Right ventricle myocardium superior (tissue), 1 donor: ENCODE data around the gene KRTAP10-7. TPM values are rescaled to one million over a fixed set of nuclear protein-coding genes. Genes with fewer than 3 reads are reported as not detected.
"Not testable (repeated sequence)": the region's sequence is repeated elsewhere in the genome, so short reads cannot be mapped to it uniquely, and the experiment has no call there.

Source experiments
- ATAC-seq: fragments of 200-7000 bp; cut with Tn5 transposase; one replicate; pipeline ENCODE4 v1.9.1; 2020; ENCODE audit warnings: mild to moderate bottlenecking; ENCODE audit not compliant: poor library complexity
- DNase-seq: peaks from one replicate; pipeline ENCODE4 v3.0.0-alpha.2; 2020
- intact Hi-C: fragments of 100-400 bp; cut with DNase I; formaldehyde crosslinking; loops from one replicate; pipeline ENCODE4 v1.11.2; 2022
- total RNA-seq: library from RNA; stranded (reverse); fragmentation: NEBNext Ultra II Directional; extraction: Animal tissue kit (Norgen Biotek cat#: 25700); gene quantifications from one replicate; pipeline ENCODE4 v1.2.1, GENCODE V29; 2021
- donor health status: DM: no; HTN: yes; CAD: no; lungs with severe emphysema.

KRTAP10-7 gene
- total RNA-seq, 1 donor from 2014 or later = not detected

DNA sequence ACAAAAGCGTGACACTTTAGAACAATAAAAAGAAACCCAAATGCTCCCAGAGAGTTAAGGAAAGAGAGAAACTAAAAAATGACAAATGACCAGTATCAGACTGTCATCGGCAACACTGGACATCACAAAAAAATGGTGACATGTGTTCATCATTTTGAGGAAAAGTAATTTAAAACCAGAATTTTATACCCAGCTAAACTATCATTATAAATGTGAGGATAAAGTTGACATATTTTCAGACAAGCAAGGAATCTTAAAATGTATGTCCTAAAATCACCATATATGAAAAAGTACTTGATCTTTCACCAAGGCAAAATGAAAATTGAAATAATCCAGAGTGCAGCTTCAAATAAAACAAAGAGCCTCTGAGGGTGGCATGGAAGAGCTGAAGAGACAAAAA lies 44.5 kb downstream of the KRTAP10-7 start:
- intact Hi-C loops = no loop called here
- no peak for DNase-seq
- no peak for ATAC-seq

DNA sequence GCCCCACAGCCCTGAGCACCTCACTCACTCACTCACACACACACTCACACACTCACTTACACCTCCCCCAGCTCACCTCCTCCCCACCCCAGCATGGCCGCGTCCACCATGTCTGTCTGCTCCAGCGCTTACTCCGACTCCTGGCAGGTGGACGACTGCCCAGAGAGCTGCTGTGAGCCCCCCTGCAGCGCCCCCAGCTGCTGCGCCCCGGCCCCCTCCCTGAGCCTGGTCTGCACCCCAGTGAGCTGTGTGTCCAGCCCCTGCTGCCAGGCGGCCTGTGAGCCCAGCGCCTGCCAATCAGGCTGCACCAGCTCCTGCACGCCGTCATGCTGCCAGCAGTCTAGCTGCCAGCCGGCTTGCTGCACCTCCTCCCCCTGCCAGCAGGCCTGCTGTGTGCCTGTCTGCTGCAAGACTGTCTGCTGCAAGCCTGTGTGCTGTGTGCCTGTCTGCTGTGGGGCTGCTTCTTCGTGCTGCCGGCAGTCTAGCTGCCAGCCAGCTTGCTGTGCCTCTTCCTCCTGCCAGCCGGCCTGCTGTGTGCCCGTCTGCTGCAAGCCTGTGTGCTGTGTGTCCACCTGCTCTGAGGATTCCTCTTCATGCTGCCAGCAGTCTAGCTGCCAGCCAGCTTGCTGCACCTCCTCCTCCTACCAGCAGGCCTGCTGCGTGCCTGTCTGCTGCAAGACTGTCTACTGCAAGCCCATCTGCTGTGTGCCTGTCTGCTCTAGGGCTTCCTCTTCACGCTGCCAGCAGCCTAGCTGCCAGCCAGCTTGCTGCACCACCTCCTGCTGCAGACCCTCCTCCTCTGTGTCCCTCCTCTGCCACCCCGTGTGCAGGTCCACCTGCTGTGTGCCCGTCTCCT lies 46.2 kb downstream of the KRTAP10-7 start, which contains the start of gene KRTAP10-11:
Gene KRTAP10-11 (plus strand): TSS at position 49 of the 856 bp plus-strand sequence. CDS start 45 bp downstream, at position 94.
- DNase-seq, ATAC-seq, intact Hi-C loops: not testable (repeated sequence)

DNA sequence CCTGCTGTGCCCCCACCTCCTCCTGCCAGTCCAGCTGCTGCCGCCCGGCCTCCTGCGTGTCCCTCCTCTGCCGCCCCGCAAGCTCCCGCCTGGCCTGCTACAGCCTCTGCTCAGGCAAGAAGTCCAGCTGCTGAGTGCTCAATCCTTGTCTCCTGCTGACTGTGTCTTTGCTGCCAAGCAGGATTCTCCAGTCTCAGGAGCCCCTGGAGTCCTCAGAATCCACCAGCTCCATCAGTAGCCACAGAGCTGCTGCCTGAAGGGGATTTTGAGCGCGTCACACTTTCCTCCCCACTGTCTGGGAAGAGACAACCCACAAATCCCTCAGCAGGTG lies 46.8 kb downstream of the KRTAP10-7 start:
- ATAC-seq (no peak), DNase-seq (no peak)
- intact Hi-C loops = no loop called here

DNA sequence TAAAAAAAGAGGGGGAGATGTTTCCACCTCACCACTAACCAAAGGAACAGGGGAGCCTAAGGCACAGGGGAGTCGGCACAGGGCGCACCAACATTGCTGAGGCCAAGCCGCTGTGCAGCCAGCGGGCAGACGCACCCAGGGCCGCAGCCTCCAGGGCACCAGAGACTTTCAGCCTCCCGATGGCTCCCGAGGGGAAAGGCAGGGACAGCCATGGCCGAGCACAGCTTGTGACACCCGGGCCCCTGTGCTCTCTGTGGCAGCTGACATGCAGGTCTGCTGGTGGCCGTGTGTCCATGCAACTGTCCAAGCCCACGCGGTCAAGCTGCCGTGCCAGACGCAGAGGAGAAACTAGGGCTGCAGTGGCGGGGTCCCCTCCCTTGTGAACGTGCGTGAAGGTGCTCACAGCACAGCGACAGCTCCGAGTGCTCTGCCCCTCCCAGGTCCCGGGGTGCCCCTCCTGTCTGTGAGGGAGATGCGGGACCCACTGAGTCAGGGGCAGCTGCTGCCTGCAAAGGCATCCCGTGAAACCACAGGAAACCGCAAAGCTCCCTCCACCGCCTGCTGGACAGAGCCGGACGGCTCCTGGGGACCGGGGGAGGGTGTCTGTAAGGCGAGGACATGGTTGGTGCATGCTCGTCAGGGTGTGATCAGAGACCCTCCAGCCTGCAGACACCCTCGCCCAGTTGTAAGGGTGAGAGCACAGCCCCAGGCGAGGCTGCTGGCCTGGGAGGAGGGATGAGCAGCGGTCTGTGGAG lies 48.3 kb downstream of the KRTAP10-7 start:
- DNase-seq = no peak
- no peak for ATAC-seq
- intact Hi-C loops = no loop called here

DNA sequence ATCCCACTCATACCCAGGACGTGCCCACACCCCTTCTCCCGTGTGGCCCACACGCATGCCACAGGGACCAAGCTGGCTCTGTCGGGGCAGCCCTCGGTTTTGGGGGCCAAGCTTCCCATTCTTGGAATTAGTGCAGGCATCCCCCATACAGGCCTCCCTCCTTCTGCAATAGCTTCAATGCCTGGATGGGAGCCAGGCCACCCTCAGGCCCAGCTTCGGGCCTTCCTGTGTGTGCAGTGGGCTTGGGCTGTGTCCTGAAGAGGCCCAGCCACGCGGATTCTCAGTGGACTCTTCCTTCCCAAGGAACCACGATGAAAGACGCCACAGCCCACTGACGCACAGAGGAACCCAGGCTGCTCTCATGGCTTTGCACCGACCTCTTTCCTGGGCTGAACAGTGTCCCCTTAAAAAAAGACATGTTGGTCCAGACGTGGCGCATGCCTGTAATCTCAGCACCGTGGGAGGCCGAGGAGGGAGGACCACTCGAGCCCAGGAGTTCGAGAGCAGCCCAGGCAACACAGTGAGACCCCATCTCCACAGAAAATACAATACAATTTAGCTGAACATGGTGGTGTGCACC lies 49.2 kb downstream of the KRTAP10-7 start:
- DNase-seq (no peak), ATAC-seq (no peak)
- intact Hi-C loops = no loop called here

DNA sequence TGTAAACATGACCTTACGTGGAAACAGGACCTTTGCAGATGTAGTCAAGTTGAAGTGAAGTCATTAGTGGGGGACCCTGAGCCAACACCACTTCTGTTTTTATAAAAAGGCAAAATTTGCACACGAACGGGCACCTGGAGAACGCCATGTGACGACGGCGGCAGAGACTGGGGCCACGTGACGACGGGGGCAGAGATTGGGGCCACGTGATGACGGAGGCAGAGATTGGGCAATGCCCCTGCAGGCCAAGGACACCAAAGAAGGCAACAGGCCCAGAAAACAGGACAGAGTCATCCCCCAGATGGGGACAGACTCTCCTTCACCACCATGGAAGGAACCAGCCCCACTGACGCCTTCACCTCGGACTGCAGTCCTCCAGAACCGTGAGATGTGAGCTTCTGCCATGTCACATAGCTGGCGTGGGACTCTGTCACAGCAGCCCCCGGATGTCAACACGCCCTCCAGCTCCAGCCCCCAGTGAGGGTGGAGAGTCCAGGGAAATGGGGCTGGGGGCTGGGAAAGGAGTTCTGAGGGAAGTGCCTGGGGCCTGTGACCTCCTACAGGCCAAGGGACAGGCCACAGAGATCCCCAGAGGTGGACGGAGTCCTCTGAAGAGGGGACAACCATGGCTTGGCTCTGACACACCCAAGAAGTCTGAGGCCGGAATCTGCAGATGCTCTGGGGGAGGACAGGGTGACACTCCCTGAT lies 50.0 kb downstream of the KRTAP10-7 start:
- intact Hi-C loops = no loop called here
- DNase-seq (no peak), ATAC-seq (no peak)

DNA sequence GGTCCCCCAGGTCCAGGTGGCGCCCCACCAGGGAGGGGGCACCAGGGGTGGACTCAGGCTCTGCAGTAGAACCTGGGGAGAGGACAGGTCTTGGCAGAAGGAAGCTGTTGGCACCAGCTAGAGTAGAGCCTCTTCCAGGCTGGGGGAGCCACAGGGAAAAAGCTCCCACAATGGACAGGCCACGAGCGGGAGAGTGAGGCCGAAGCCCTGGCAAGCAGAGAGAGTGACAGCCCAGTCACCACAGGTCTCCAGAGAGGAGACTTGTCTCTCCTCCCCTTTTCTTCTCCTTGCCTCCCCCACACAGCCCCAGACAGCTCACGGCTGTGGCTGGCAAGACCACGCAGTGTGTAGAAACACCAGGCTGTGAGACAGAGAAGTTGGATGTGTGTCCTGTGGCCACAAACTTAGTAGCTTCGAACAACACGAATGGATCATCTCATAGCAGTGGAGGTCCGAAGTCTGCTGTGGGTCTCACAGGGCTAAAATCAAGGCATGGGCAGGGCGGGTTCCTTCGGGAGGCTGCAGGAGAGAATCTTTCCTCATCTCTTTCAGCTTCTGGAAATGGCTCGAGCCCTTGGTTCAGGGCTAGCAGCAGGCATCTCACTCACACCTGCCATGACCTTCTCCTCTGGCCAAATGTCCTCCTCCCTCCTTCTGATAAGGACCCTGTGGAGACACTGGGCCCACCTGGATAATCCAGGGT lies 50.7 kb downstream of the KRTAP10-7 start:
- intact Hi-C loops = no loop called here
- no peak for DNase-seq
- ATAC-seq = no peak

Other genes starting within 250 kb of the KRTAP10-7 start
- 1.9 TPM for gene TRPM2, start 247.0 kb upstream of the KRTAP10-7 start, total RNA-seq
- 2.7 TPM for gene LRRC3, start 145.1 kb upstream of the KRTAP10-7 start, total RNA-seq
- not detected for gene KRTAP10-1, start 60.4 kb upstream of the KRTAP10-7 start, total RNA-seq
- not detected for gene KRTAP10-2, start 49.1 kb upstream of the KRTAP10-7 start, total RNA-seq
- gene KRTAP10-3, start 41.8 kb upstream of the KRTAP10-7 start, total RNA-seq = not detected
- not detected for gene KRTAP10-4, start 26.9 kb upstream of the KRTAP10-7 start, total RNA-seq
- not detected for gene KRTAP10-5, start 20.0 kb upstream of the KRTAP10-7 start, total RNA-seq
- gene KRTAP10-6, start 8.1 kb upstream of the KRTAP10-7 start, total RNA-seq = not detected
- not detected for gene KRTAP10-8, start 11.5 kb downstream of the KRTAP10-7 start, total RNA-seq
- not detected for gene KRTAP10-9, start 26.5 kb downstream of the KRTAP10-7 start, total RNA-seq
- not detected for gene KRTAP10-10, start 36.8 kb downstream of the KRTAP10-7 start, total RNA-seq
- not detected for gene KRTAP10-11, start 45.8 kb downstream of the KRTAP10-7 start, total RNA-seq
- gene KRTAP12-4, start 54.1 kb downstream of the KRTAP10-7 start, total RNA-seq = not detected
- not detected for gene KRTAP12-3, start 57.3 kb downstream of the KRTAP10-7 start, total RNA-seq
- not detected for gene KRTAP12-2, start 66.3 kb downstream of the KRTAP10-7 start, total RNA-seq
- gene KRTAP12-1, start 81.6 kb downstream of the KRTAP10-7 start, total RNA-seq = not detected
- gene KRTAP10-12, start 96.6 kb downstream of the KRTAP10-7 start, total RNA-seq = not detected
- 0.51 TPM for gene TSPEAR, start 111.0 kb downstream of the KRTAP10-7 start, total RNA-seq
- 64.5 TPM for gene UBE2G2, start 201.2 kb downstream of the KRTAP10-7 start, total RNA-seq
- gene SUMO3, start 217.5 kb downstream of the KRTAP10-7 start, total RNA-seq = 66.5 TPM